HG03432 (cell line): ENCODE data around the gene FPGS.

Source experiments
- ATAC-seq: cut with Tn5 transposase; IDR thresholded peaks from one replicate; pipeline ENCODE4 v1.9.1; 2021; ENCODE audit warnings: mild to moderate bottlenecking, moderate library complexity; ENCODE audit not compliant: unreplicated experiment

FPGS gene

GRCh38 chr9:127856094-127856728 is 53.5 kb downstream of the FPGS start:
- ATAC-seq, result no peak

DNA sequence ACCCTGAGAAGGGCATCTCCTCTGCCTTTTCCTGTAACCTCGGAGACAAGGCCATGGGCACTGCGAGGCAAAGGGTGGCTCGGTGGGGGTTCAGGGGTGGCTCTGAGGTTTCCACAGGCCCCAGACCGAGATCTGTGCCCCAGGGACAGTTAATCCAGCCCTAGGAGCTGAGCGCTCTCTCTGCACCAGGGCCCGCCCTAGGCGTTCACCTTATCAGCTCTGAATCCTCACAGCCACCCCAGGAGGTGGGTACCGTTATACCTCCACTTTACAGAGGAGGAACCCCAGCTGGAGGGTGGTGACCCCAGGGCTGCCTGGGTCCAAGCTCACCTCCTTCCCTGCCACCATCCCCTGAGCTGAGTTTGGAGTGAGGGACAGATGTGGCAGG is 54.0 kb downstream of the FPGS start:
- ATAC-seq, result no peak

GRCh38 chr9:127857278-127857677 is 54.6 kb downstream of the FPGS start:
- ATAC-seq, result no peak

GRCh38 chr9:127858041-127858512 is 55.4 kb downstream of the FPGS start:
- ATAC-seq, result no peak

DNA sequence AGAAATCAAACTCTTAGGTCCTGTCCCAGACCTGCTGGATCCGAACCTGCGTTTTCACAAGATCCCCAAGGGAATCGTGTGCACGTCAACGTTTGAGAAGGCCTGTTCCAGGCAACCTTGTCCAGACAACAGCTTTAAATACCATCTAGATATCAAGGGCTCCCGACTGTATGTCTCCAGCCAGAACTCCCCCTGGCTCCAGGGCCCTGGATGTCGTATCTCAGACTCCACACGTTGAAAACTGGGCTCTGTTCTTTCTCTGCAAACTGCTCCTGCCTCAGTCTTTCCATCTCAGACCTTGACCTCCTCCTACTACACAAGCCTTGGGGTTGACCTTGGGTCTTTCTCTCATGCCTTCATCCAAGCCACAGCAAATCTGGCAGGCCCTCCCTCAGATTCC is 57.6 kb downstream of the FPGS start:
- ATAC-seq, result no peak

GRCh38 chr9:127860779-127861178 is 58.1 kb downstream of the FPGS start:
- no peak for ATAC-seq

DNA sequence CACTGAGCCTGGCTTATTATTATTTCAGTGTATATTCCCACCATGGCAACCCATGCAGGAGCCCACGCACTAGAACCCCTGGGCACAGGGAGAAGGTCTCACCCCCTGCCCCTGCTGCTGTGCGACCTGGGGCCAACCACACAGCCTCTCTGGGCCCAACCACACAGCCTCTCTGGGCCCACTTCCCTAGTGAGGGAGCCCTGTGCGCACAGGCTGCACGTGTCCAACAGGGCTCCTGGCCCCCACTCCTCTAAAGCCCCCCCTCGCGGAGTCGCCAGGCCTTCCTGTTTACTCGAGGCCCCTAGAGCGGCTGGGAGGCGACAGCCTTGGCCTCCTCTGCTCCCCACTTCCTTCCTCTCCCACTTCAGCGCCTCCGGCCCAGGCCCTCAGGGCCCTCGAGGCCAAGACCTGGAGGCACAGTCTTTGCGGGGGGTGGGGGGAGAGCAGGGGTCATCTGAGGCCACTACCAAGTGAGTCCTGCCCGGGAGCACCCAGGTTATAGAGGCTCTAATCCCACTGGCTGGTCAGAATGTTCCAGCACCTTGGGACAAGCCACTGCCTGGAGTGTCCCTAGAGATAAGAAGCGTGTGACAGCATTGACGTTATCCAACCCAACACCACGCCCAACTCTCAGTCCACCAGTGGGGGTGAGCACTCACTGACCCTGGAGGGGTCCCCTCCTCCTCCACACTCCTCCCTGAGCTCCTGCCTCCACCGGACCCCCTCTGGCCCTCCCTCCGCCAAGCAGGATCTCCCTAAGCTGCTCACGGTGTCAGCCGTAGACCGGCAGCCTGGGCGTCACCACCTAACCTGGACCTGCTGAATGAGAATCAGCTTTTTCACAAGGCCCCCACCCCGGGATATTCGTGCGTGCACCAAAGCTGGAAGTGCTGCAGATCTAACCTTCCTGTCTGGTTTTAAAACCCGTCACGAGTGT is 59.7 kb downstream of the FPGS start:
- ATAC-seq, result no peak

DNA sequence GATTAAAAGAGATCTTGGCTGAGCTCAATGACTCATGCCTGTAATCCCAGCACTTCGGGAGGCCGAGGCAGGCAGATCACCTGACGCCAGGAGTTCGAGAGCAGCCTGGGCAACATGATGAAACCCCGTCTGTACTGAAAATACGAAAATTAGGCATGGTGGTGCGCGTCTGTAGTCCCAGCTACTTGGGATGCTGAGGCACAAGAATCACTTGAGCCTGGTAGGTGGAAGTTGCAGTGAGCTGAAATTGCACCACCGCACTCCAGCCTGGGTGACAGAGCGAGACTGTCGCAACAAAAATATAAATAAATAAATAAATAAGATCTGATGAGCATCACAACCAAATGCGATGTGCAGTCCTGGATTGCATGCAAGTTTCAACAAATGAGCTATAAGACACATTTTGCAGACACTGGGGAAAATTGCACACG is 60.5 kb downstream of the FPGS start:
- ATAC-seq, result no peak
